Activated B cell treated with CpG ODN at 0.5 μM for 24 hours (primary cell): ENCODE data around the gene RAPGEF3. TPM values are rescaled to one million over a fixed set of nuclear protein-coding genes. Genes with fewer than 3 reads are reported as not detected.

Experiments
- ATAC-seq: fragments of 200-7000 bp; cut with Tn5 transposase; one replicate; pipeline ENCODE4 v1.10.0; 2021; ENCODE audit warnings: low read depth, mild to moderate bottlenecking, moderate library complexity
- CTCF ChIA-PET: fragments of 350-600 bp; sonication (Branson Sonifier 250); formaldehyde crosslinking; loops from one replicate; lab custom pipeline; 2021; ENCODE audit warnings: antibody characterized with exemption; lab: Charles Lee
- POLR2A ChIA-PET: fragments of 350-600 bp; sonication (Branson Sonifier 250); formaldehyde crosslinking; loops from one replicate; lab custom pipeline; 2021; ENCODE audit warnings: antibody characterized with exemption; lab: Charles Lee
- DNase-seq: peaks from one replicate; pipeline ENCODE4 v3.0.0; 2022
- H3K27ac Mint-ChIP-seq: one replicate; pipeline ENCODE4 v1.8.0; 2020; ENCODE audit warnings: mixed read lengths
- H3K27me3 Mint-ChIP-seq: one replicate; pipeline ENCODE4 v1.8.0; 2021; ENCODE audit warnings: mixed read lengths
- H3K36me3 Mint-ChIP-seq: one replicate; pipeline ENCODE4 v1.8.0; 2021; ENCODE audit warnings: low read depth, mixed read lengths
- H3K4me1 Mint-ChIP-seq: one replicate; pipeline ENCODE4 v1.8.0; 2021; ENCODE audit warnings: mixed read lengths
- H3K4me3 Mint-ChIP-seq: one replicate; pipeline ENCODE4 v1.8.0; 2020; ENCODE audit warnings: mild to moderate bottlenecking, mixed read lengths
- H3K9me3 Mint-ChIP-seq: one replicate; pipeline ENCODE4 v1.8.0; 2020; ENCODE audit warnings: mixed read lengths
- CTCF ChIP-seq: fragments of 200-600 bp; IDR thresholded peaks from one replicate; pipeline ENCODE4 v1.8.0; 2022; ENCODE audit warnings: antibody characterized with exemption, mild to moderate bottlenecking
- intact Hi-C: fragments of 100-400 bp; cut with micrococcal nuclease; formaldehyde crosslinking; loops from one replicate; pipeline ENCODE4 v1.15.1; 2024
- total RNA-seq: library from RNA; stranded (reverse); gene quantifications from 2 replicates; pipeline ENCODE4 v1.2.3, GENCODE V29; 2022

The RAPGEF3 gene
- total RNA-seq, 1 donor from 2014 or later: 5.0 TPM

- Mint-ChIP-seq H3K36me3 (peaks cover 50% of the 10 kb centered on the region), H3K27me3 (no peaks in the 10 kb centered on the region), H3K4me3 (no peak overlapping the region), H3K9me3 (no peaks in the 10 kb centered on the region), H3K27ac (peak overlapping the region; percentile 27), H3K4me1 (peaks cover 7% of the 10 kb centered on the region)
- ChIA-PET CTCF (interaction anchor here (0.8 to 11.4 kb wide), 6 partner anchors 15 to 56 kb away, joined by 3 to 127 read pairs (median 5); no protein-coding TSS in a partner anchor), POLR2A (interaction anchor here (0.9 to 1.4 kb wide), 5 partner anchors 12 to 51 kb away, joined by 3 to 7 read pairs (median 4); no protein-coding TSS in a partner anchor)
- no peak for TF ChIP-seq CTCF
- intact Hi-C loops: no loop called here
- ATAC-seq: no peak
- DNase-seq: no peak
Observed at GRCh38 chr12:47782372-47782770, 23.7 kb upstream of the RAPGEF3 start.

- Mint-ChIP-seq H3K4me3 (no peak overlapping the region), H3K27me3 (no peaks in the 10 kb centered on the region), H3K36me3 (peaks cover 44% of the 10 kb centered on the region), H3K4me1 (peaks cover 7% of the 10 kb centered on the region), H3K9me3 (no peaks in the 10 kb centered on the region), H3K27ac (peak overlapping the region; percentile 30)
- no peak for ATAC-seq
- no peak for TF ChIP-seq CTCF
- CTCF ChIA-PET: interaction anchor here (0.8 to 11.4 kb wide), 7 partner anchors 8 to 57 kb away, joined by 3 to 127 read pairs (median 4); no protein-coding TSS in a partner anchor
- POLR2A ChIA-PET: interaction anchor here (0.9 to 1.4 kb wide), 5 partner anchors 13 to 51 kb away, joined by 3 to 7 read pairs (median 4); no protein-coding TSS in a partner anchor
- DNase-seq: no peak
- intact Hi-C loops: no loop called here
Observed at GRCh38 chr12:47781479-47782371, 23.0 kb upstream of the RAPGEF3 start.

- intact Hi-C loops: loop anchor here (1.0 to 2.0 kb wide), 6 partner anchors 38 to 747 kb away; partner anchors contain the start of gene HDAC7
- no peak for TF ChIP-seq CTCF
- H3K4me3 Mint-ChIP-seq: no peak overlapping the region
- no peak for DNase-seq
- ATAC-seq: no peak
- H3K9me3 Mint-ChIP-seq: no peaks in the 10 kb centered on the region
- no peaks in the 10 kb centered on the region for H3K27me3 Mint-ChIP-seq
- peaks cover 27% of the 10 kb centered on the region for H3K36me3 Mint-ChIP-seq
- H3K4me1 Mint-ChIP-seq: peaks cover 10% of the 10 kb centered on the region
- CTCF ChIA-PET: interaction anchor here (0.6 to 11.4 kb wide), 11 partner anchors 10 to 89 kb away, joined by 3 to 127 read pairs (median 5); partner anchors contain the start of gene ENDOU
- H3K27ac Mint-ChIP-seq: no peak overlapping the region
- POLR2A ChIA-PET: interaction anchor here (1.1 to 2.0 kb wide), 4 partner anchors 28 to 59 kb away, joined by 3 to 8 read pairs (median 5); partner anchors contain the start of gene HDAC7
Observed at GRCh38 chr12:47779943-47780504, 21.3 kb upstream of the RAPGEF3 start.

GRCh38 chr12:47779301-47779942, 20.7 kb upstream of the RAPGEF3 start:
- Mint-ChIP-seq H3K4me3 (no peak overlapping the region), H3K36me3 (peaks cover 21% of the 10 kb centered on the region), H3K27me3 (no peaks in the 10 kb centered on the region), H3K9me3 (no peaks in the 10 kb centered on the region), H3K27ac (peak overlapping the region; percentile 41), H3K4me1 (peaks cover 15% of the 10 kb centered on the region)
- ChIA-PET POLR2A (interaction anchor here (0.8 to 2.0 kb wide), 5 partner anchors 29 to 59 kb away, joined by 3 to 8 read pairs (median 3); partner anchors contain the start of gene HDAC7), CTCF (interaction anchor here (0.6 to 11.4 kb wide), 14 partner anchors 9 to 89 kb away, joined by 3 to 127 read pairs (median 4); partner anchors contain the start of gene ENDOU)
- peak; percentile 90 for DNase-seq
- no peak for TF ChIP-seq CTCF
- peak; percentile 93 for ATAC-seq
- intact Hi-C loops: loop anchor here (1.0 to 2.0 kb wide), 6 partner anchors 37 to 747 kb away; partner anchors contain the start of gene HDAC7
